CD14-positive monocyte (primary cell): ENCODE data around the gene FCHO1. TPM values are rescaled to one million over a fixed set of nuclear protein-coding genes. Genes with fewer than 3 reads are reported as not detected.

Experiments
- DNase-seq, 3 donors: peaks; one replicate each; pipeline ENCODE4 v3.0.0-alpha.2; 2011 to 2022
- H2AFZ ChIP-seq: 2 replicates; pipeline ENCODE4 v1.6.0; 2012; ENCODE audit warnings: mild to moderate bottlenecking, low read depth, low read length, inconsistent platforms; ENCODE audit not compliant: insufficient read depth, poor library complexity, severe bottlenecking
- H3K27ac ChIP-seq, 2 donors: 1 replicate in 1 of 2; 2 replicates in 1 of 2; pipeline ENCODE4 v1.5.1; 2012 to 2013; ENCODE audit warnings: low read length in 2 of 2, control low read depth in 1 of 2, inconsistent platforms in 1 of 2, low read depth in 1 of 2, mild to moderate bottlenecking in 1 of 2
- H3K27me3 ChIP-seq, 2 donors: one replicate each; pipeline versions ENCODE4 v1.6.0 to v1.6.1; 2011 to 2013; ENCODE audit warnings: low read length in 2 of 2; ENCODE audit not compliant: control insufficient read depth in 2 of 2, insufficient read depth in 2 of 2
- H3K36me3 ChIP-seq, 2 donors: replicated peaks in 1 of 2; 1 replicate in 1 of 2; 2 replicates in 1 of 2; pipeline versions ENCODE4 v1.5.1 to v1.6.1; 2012 to 2013; ENCODE audit warnings: low read length in 2 of 2, control low read depth in 1 of 2, inconsistent platforms in 1 of 2, mild to moderate bottlenecking in 1 of 2; ENCODE audit not compliant: insufficient read depth in 2 of 2, control insufficient read depth in 1 of 2
- H3K4me1 ChIP-seq, 2 donors: 1 replicate in 1 of 2; 2 replicates in 1 of 2; pipeline versions ENCODE4 v1.5.1 to v1.6.1; 2012 to 2013; ENCODE audit warnings: low read length in 2 of 2, control low read depth in 1 of 2, inconsistent platforms in 1 of 2, mild to moderate bottlenecking in 1 of 2, moderate library complexity in 1 of 2; ENCODE audit not compliant: insufficient read depth in 2 of 2, control insufficient read depth in 1 of 2
- H3K4me2 ChIP-seq: replicated peaks from 2 replicates; pipeline ENCODE3; 2012; ENCODE audit warnings: low read length, moderate library complexity, mild to moderate bottlenecking; ENCODE audit not compliant: poor library complexity, severe bottlenecking; ENCODE audit errors: extremely low read depth
- H3K4me3 ChIP-seq, 3 experiments: fragments of 200-600 bp in 1 of 3; sonication (generic) in 1 of 3; replicated peaks in 1 of 3; 1 replicate in 2 of 3; 2 replicates in 1 of 3; pipeline ENCODE4 v1.5.1; 2011 to 2013; ENCODE audit warnings: low read length in 3 of 3, mild to moderate bottlenecking in 3 of 3, control low read depth in 2 of 3, low read depth in 2 of 3, inconsistent platforms in 1 of 3, moderate library complexity in 1 of 3
- H3K79me2 ChIP-seq: 2 replicates; pipeline ENCODE4 v1.6.0; 2012; ENCODE audit warnings: mild to moderate bottlenecking, control low read depth, inconsistent platforms, low read length, moderate library complexity; ENCODE audit not compliant: insufficient read depth
- H3K9ac ChIP-seq: 2 replicates; pipeline ENCODE4 v1.6.0; 2017; ENCODE audit warnings: low read length, mild to moderate bottlenecking; ENCODE audit not compliant: insufficient read depth, poor library complexity, severe bottlenecking
- H3K9me3 ChIP-seq, 2 donors: replicated peaks in 1 of 2; 1 replicate in 1 of 2; 2 replicates in 1 of 2; pipeline versions ENCODE4 v1.5.1 to v1.6.1; 2012 to 2013; ENCODE audit warnings: low read length in 2 of 2, control low read depth in 1 of 2; ENCODE audit not compliant: control insufficient read depth in 1 of 2, insufficient read depth in 1 of 2
- H4K20me1 ChIP-seq: 2 replicates; pipeline ENCODE4 v1.6.0; 2012; ENCODE audit warnings: mild to moderate bottlenecking, low read length, control low read depth, moderate library complexity; ENCODE audit not compliant: insufficient read depth
- H3K27ac Mint-ChIP-seq, 7 donors: one replicate each; pipeline ENCODE4 v1.8.0; 2020; ENCODE audit warnings: mild to moderate bottlenecking in 7 of 7, mixed read lengths in 7 of 7, moderate library complexity in 6 of 7, inconsistent platforms in 2 of 7
- H3K27me3 Mint-ChIP-seq, 3 donors: one replicate each; pipeline ENCODE4 v1.8.0; 2021 to 2022; ENCODE audit warnings: low read depth in 3 of 3, mild to moderate bottlenecking in 3 of 3, mixed read lengths in 3 of 3, moderate library complexity in 3 of 3, inconsistent platforms in 1 of 3
- H3K36me3 Mint-ChIP-seq, 2 donors: one replicate each; pipeline ENCODE4 v1.8.0; 2020; ENCODE audit warnings: mixed read lengths in 2 of 2, inconsistent platforms in 1 of 2, mild to moderate bottlenecking in 1 of 2
- H3K4me1 Mint-ChIP-seq: one replicate; pipeline ENCODE4 v1.8.0; 2020; ENCODE audit warnings: mild to moderate bottlenecking, mixed read lengths
- H3K4me3 Mint-ChIP-seq, 2 donors: one replicate each; pipeline ENCODE4 v1.8.0; 2020; ENCODE audit warnings: mild to moderate bottlenecking in 2 of 2, mixed read lengths in 2 of 2, moderate library complexity in 1 of 2
- H3K9me3 Mint-ChIP-seq, 7 donors: one replicate each; pipeline ENCODE4 v1.8.0; 2020 to 2022; ENCODE audit warnings: mixed read lengths in 7 of 7, mild to moderate bottlenecking in 6 of 7, moderate library complexity in 6 of 7, inconsistent platforms in 2 of 7
- WGBS: methylation state at CpG from one replicate; pipeline ENCODE4 v1.1.5; 2013; ENCODE audit warnings: missing lambda C conversion rate; ENCODE audit not compliant: insufficient coverage; 5-methylcytosine and 5-hydroxymethylcytosine counted together
- intact Hi-C, 2 donors: fragments of 100-400 bp; cut with micrococcal nuclease; formaldehyde crosslinking; loops; one replicate each; pipeline versions ENCODE4 v1.15.0 to v1.15.1; 2023
- polyA plus RNA-seq, 3 donors: library from polyadenylated mRNA; depleted of rRNA in 1 of 3; unstranded in 2 of 3; stranded (reverse) in 1 of 3; fragments of 300-500 nt in 2 of 3; fragments of >200 nt in 1 of 3; fragmentation: Illumina TruSeq in 2 of 3; gene quantifications; 1 replicate in 2 of 3; 2 replicates in 1 of 3; pipeline ENCODE4 v1.2.3, GENCODE V29; 2012 to 2021
- TF ChIP-seq, protein P1 (sequence below): fragments of 200-600 bp; IDR thresholded peaks from one replicate; pipeline ENCODE4 v1.8.0; 2022; ENCODE audit warnings: antibody characterized with exemption, mild to moderate bottlenecking

Gene FCHO1
- polyA plus RNA-seq, 3 donors: 11.4 to 32.0 (median 13.4) TPM

DNA sequence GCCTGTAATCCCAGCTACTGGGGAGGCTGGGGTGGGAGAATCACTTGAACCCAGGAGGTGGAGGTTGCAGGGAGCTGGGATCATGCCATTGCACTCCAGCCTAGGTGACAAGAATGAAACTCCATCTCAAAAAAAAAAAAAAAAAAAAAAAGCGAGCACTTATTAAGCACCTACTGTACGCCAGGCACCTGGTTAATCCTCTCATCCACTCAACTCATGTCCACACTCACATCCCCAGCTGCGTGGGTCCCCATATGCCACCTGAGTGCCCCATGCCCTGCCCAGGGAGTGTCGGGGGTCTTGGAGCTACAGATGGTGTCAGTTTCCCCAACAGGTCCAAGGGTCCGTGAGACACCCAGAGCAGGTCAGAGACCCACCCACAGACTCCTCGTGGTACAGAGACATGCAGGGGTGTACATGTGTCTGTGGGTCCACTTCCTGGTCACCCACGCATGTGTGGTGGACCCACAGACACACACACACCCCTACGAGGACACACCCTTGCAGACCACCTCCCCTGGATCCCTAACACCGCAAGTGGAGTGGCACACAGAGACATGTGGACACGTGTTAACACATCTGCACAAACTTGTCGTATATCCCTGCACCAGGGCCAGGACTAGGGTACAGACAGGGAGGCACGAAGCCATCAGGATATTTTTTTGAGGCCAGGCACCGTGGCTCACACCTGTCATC is 66.5 kb downstream of the FCHO1 start:
- no peaks in the 10 kb centered on the region for H3K79me2 ChIP-seq
- no peaks in the 10 kb centered on the region for H3K4me1 ChIP-seq
- H3K4me3 Mint-ChIP-seq: no peak overlapping the region
- H2AFZ ChIP-seq: no peak overlapping the region
- TF ChIP-seq, protein P1, sequence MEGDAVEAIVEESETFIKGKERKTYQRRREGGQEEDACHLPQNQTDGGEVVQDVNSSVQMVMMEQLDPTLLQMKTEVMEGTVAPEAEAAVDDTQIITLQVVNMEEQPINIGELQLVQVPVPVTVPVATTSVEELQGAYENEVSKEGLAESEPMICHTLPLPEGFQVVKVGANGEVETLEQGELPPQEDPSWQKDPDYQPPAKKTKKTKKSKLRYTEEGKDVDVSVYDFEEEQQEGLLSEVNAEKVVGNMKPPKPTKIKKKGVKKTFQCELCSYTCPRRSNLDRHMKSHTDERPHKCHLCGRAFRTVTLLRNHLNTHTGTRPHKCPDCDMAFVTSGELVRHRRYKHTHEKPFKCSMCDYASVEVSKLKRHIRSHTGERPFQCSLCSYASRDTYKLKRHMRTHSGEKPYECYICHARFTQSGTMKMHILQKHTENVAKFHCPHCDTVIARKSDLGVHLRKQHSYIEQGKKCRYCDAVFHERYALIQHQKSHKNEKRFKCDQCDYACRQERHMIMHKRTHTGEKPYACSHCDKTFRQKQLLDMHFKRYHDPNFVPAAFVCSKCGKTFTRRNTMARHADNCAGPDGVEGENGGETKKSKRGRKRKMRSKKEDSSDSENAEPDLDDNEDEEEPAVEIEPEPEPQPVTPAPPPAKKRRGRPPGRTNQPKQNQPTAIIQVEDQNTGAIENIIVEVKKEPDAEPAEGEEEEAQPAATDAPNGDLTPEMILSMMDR: no peak
- WGBS: 93% methylated on average over 10 of the region's 13 CpGs
- no peaks in the 10 kb centered on the region for H3K9me3 ChIP-seq
- DNase-seq: no peak
- no peak overlapping the region for H3K27ac ChIP-seq
- H3K9me3 Mint-ChIP-seq: peaks cover 0 to 1% (median 0%) of the 10 kb centered on the region in 7 donors
- H3K27ac Mint-ChIP-seq: no peak overlapping the region
- no peaks in the 10 kb centered on the region for H3K27me3 ChIP-seq
- peaks cover 4 to 16% (median 8%) of the 10 kb centered on the region in 3 donors for H3K27me3 Mint-ChIP-seq
- H3K4me2 ChIP-seq: no peak overlapping the region
- H3K9ac ChIP-seq: no peak overlapping the region
- intact Hi-C loops: no loop called here
- H3K36me3 ChIP-seq: no peaks in the 10 kb centered on the region
- H3K36me3 Mint-ChIP-seq: no peaks in the 10 kb centered on the region
- no peak overlapping the region for H3K4me3 ChIP-seq
- H3K4me1 Mint-ChIP-seq: no peaks in the 10 kb centered on the region
- H4K20me1 ChIP-seq: no peaks in the 10 kb centered on the region

DNA sequence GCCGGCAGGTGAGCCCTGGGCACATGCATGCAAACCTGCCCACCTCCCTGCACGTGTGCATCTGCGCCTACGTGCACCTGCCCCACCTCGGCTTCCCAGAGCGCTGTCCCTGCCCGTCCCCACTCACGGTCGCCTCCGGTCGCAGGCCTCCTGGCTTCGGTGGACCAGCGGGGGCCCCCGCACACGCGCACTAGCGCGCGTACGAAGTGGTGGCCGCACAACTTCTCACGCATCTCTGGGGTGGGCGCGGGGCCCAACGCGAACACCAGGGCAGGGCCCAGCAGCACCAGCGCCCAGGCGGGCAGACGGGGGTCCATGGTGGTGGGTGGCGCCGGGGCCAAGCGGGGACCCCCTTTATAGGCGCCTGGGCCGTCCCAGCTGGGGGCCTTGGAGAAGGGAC is 69.9 kb downstream of the FCHO1 start, which contains the start of gene INSL3:
Gene INSL3, minus strand, starts transcription at position 330 of the 400 bp plus-strand sequence. Its CDS starts 13 bp downstream, at position 317.
- Histone ChIP-seq H3K36me3 (no peaks in the 10 kb centered on the region), H4K20me1 (no peaks in the 10 kb centered on the region), H3K4me1 (no peaks in the 10 kb centered on the region), H3K27ac (no peak within 1 kb of the TSS), H3K27me3 (no peaks in the 10 kb centered on the region), H3K9ac (no peak within 1 kb of the TSS), H3K4me3 (no peak within 1 kb of the TSS), H3K9me3 (no peaks in the 10 kb centered on the region), H3K79me2 (no peaks in the 10 kb centered on the region), H2AFZ (no peak within 1 kb of the TSS), H3K4me2 (no peak within 1 kb of the TSS)
- Mint-ChIP-seq H3K27me3 (peaks cover 5 to 16% (median 6%) of the 10 kb centered on the region in 3 donors), H3K27ac (peak within 1 kb of the TSS in 1 of 7 donors; percentile 50), H3K36me3 (peaks cover 3 to 10% of the 10 kb centered on the region in 2 donors), H3K4me1 (no peaks in the 10 kb centered on the region), H3K4me3 (no peak within 1 kb of the TSS), H3K9me3 (peaks cover 0 to 3% (median 0%) of the 10 kb centered on the region in 7 donors)
- intact Hi-C loops: no loop called here
- TF ChIP-seq, protein P1: no peak
- DNase-seq: no peak
- WGBS: 90% methylated on average over 34 of the region's 34 CpGs
